Stimulated activated CD8-positive, alpha-beta memory T cell treated with anti-CD3 and anti-CD28 coated beads, Interleukin-7, amount 100 ng/mL, for 1 hour (primary cell): ENCODE measurements around the gene CPZ.
A peak's percentile ranks its signal among the peaks of the same experiment; 100 is the strongest.

ENCODE experiments used
- DNase-seq, 2 donors: peaks; one replicate each; pipeline ENCODE4 v3.0.0-alpha.2; 2020; ENCODE audit warnings: low read depth in 2 of 2

Gene CPZ

GRCh38 chr4:8594097-8595038, 1.8 kb downstream of the CPZ start:
- no peak for DNase-seq

DNA sequence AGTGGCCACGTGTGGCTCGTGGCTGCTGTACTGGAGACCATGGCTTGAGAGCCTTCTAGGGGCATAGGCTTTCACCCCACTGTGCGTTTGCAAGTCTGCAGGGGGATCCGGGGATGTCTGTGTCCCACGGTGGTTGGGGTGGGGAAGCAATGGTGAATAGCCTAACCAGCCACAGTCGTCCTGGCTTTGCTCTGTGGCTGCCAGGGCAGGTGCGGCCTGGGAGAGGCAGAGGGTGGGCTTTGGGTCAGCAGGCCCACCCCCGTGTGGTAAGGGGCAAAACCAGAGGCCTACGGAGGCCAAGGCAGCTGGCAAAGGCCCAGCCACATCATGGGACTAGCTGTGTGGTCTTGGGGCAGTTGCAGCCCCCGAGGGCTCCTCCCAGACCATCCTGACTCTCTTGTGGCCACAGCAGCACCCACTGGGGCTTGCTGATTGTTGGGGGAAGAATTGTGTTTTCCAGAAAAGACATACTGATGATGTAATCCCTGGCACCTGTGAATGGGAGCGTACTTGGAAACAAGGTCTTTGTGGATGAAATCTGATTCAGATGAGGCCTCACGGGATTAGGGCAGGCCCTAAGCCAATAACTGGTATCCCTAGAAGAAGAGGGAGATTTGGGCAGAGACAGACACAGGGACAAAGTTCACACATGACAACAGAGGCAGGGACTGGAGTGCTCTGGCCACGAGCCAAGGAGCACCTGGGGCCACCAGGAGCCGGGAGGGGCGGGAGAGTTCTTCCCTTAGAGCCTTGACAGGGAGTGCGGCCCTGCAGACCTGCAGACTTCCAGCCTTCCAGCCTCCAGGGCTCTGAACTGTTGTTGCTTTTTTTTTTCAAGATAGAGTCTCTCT, 2.9 kb downstream of the CPZ start:
- no peak for DNase-seq

DNA sequence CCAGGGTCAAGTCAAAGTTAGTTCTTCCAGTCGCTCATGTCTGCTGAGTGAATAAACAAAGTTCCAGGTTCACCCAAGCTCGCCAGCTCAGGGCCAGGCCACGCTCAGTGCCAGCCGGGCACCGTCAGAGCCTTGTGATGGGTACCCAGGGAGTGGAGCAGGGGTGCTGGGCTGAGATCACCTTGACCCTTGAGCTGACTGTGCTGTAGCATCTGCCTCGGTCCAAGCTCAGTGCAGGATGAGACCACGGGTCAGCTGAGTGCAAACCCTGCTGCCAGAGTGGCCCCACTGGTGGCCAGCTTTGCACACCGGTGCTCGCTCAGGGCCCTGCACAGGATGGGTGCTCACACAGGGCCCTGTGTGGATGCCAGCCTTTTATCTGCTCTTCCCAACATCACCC, 4.3 kb downstream of the CPZ start:
- no peak for DNase-seq

DNA sequence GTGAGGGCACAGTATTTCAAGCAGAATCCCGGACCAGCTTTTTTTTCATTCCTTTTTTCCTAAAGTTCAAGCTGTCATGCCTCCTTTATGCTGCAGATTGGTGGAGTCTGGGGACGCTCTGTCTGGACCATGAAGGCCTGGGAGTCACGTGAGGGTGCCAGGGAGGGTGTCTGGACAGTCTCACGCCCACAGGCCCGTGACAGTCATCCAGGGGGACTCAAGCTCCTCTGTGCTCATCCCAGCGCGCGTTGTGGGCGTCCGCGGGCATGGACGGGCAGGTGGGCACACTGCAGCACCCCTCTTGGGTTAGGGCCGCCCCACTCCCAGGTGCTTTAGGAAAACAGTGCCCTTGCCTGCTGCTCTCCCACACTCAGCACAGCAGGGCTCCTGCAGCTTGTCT, 4.8 kb downstream of the CPZ start:
- no peak for DNase-seq

GRCh38 chr4:8597791-8598190, 5.2 kb downstream of the CPZ start:
- DNase-seq: no peak

DNA sequence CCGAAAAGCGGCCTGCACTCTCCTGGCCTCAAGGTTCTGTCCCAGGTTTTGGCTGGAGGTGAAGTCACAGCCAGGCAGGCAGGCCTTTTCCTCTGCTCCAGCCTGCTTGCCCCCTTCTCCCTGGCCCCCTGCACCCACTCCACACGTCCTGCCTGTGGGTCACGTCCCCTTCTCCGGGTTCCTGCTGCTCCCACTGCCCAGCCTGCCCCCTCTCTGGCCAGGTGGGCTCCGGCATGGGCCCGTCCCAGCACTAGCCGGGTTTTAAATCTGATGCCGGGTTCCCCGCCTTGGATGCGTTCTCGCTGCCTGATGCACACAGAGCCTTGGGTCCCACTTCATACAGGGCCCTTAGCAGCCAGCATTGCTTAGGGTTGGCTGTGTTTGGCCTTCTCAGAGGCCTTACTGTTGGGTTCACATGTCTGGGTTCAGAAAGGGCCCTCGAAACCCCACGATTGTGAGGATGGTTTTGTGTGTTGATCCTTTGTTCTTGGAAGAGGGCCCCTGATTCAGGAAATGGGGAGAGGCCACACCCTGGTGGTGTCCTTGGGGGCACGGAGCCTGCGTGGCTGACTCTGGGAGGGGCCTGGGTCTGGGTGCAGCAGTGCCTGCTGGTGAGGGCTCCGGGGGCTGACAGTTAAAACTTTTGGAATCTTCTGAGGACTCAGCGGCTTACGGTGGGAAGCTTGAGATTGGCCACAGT, 6.0 kb downstream of the CPZ start:
- DNase-seq: no peak

GRCh38 chr4:8599091-8599460, 6.5 kb downstream of the CPZ start:
- no peak for DNase-seq

DNA sequence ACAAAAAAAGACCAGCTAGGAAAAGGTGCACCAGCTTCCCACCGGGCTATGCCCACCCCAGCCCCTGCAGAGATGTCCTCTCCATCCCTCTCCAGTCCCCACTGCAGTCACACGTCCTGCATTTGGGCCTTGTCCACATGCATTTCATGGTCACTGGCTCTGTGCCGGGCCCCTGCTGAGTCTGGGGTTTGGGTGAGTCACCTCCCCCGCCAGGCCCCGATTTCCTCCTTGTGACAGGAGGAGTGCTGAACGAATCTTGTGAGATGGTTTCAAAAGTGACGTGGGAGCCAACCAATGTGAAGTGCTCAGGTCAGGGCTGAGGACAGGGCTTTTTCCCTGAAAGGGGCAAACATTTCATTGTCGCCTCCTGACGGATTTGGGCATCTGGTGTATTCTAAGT, 7.1 kb downstream of the CPZ start:
- DNase-seq: no peak

GRCh38 chr4:8600266-8600665, 7.7 kb downstream of the CPZ start:
- DNase-seq: no peak

- no peak for DNase-seq
Observed at GRCh38 chr4:8600686-8601085, 8.1 kb downstream of the CPZ start.

DNA sequence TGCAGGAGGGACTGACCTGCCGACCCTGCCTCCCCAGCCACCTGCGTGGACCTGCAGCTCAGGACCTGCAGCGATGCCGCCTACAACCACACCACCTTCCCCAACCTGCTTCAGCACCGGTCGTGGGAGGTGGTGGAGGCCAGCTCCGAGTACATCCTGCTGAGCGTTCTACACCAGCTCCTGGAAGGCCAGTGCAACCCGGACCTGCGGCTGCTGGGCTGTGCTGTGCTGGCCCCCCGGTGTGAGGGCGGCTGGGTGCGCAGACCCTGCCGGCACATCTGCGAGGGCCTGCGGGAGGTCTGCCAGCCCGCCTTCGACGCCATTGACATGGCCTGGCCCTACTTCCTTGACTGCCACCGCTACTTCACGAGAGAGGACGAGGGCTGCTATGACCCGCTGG, 8.5 kb downstream of the CPZ start:
- DNase-seq: no peak

GRCh38 chr4:8601556-8601955, 9.0 kb downstream of the CPZ start:
- DNase-seq: no peak

DNA sequence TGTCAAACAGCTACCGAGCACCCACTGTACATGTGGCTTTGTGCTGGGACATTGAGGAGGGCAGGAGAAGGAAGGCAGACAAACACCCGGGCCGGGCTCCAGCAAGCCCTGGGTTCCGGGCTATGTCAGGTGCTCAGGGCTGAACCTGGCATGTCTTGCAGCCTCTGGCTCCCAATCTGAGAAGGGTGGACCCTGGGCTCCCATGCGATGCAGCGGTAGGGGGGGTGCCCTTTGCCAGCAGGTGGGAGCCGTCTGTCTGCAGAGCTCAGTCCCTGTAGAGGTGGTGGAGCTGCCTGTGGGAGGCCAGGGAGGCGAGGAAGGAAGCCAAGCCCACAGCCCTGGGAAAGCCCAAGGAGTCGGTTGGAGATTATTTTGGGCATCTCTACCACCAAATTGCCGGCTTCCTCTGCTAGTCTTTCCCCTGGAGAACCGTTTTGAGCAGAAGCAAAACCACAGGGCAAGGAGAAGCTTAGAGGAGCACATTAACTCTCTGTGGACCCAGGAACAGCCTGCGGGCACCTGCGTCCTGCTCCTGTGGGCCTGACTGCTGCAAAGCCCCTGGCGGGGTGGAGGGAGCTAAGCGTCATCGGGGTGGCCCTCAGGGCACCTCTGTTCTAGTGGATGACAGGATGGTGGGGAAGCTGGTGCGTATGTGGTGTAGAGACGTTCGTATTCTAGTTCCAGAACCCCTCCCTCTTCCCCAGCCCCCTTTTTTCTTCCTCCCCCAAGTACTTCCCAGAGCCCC, 10.3 kb downstream of the CPZ start:
- DNase-seq: no peak

GRCh38 chr4:8603931-8604330, 11.4 kb downstream of the CPZ start:
- DNase-seq: no peak

GRCh38 chr4:8605289-8605688, 12.7 kb downstream of the CPZ start:
- DNase-seq: no peak

GRCh38 chr4:8606476-8606875, 13.9 kb downstream of the CPZ start:
- no peak for DNase-seq

DNA sequence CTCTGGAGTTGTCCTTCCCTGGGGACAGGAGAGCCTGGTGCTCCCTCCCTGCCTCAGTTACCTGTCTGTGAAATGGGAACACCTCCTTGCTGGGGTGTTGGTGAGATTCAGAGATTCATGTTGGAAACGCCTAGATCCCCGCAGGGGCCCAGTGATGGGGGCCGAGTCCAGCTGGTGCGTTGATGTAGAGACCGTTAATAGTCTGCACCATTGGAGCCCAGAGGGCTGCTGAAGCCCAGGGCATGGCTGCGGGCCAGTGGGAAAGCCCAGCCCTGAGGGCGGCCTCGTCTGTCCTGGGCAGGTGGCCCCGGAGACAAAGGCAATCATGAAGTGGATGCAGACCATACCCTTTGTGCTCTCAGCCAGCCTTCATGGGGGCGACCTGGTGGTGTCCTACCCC, 14.4 kb downstream of the CPZ start:
- no peak for DNase-seq

DNA sequence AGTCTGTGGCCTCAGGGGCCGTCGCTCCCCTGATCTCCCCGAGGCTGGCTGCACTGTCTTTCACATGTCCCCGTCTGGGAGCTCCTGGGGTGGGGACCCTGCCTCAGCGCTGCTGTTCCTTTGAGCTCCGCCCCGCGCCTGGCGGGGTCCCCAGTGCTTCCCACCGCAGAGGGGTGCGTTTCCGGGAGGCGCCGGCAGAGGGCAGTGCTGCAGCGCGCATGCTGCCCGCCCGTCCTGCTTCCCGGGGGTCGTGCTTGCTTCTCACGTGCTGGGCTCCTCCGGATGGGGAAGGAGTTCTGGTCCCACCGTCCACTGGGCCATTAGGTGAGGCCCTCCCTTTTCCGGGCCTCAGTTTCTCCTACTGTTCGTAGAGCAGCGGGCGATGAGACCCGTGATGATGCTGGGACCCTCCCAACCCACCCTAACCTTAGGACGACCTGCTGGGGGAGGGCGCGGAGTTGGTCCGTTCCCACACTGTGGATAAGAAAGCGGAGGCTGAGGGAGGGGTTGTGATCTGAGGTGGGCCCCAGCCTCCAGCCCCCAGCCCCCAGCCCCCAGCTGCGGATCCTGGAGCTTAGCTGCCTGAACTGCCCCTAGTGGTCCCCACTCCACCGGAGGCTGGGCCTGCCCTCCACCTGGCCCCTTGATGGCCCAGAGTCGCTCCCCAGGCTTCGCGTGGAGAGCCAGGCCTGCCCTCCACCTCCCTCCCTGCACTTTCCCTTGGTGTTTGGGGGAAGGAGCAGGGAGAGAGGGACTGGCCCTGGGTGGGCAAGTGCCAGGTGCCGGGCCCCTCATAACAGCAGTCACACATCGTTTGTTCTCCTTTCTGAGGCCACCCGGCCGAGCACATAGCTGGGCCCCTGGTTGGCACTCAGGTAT, 15.3 kb downstream of the CPZ start:
- peak in 1 of 2 donors; percentile 14 for DNase-seq

- no peak for DNase-seq
Observed at GRCh38 chr4:8608714-8609391, 16.3 kb downstream of the CPZ start.

DNA sequence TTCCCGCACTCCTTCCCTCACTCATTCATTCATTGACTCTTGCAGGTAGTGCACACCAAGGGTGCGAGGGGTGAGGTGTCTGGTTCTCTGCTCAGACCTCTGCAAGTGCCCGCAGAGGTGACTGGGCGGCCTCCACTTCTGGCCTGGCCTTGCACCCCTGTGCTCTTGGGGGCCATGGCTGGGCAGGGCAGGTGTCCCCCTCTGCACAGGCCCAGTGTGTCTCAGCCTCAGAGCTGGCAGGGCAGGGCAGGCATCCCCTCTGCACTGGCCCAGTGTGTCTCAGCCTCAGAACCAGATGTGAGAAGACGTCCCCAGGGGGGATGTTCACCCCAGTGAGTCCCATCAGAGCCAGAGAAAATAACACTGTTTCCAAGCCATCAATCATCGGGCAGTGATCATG, 16.8 kb downstream of the CPZ start:
- no peak for DNase-seq
